A673 (cell line): ENCODE data around the gene SRGAP1.

ENCODE experiments used
- EZH2 ChIP-seq: fragments of 200-600 bp; sonication (generic); IDR thresholded peaks from 2 replicates; pipeline ENCODE4 v1.6.1; 2017; ENCODE audit warnings: borderline replicate concordance, low read depth, mild to moderate bottlenecking, mixed read lengths, antibody characterized with exemption, low read length; ENCODE audit not compliant: poor library complexity, severe bottlenecking
- TF ChIP-seq, protein P1 (sequence below): fragments of 300-800, 200-600 bp; sonication (generic); conservative IDR thresholded peaks from 2 replicates; pipeline ENCODE4 v1.5.1; 2017; ENCODE audit warnings: low read depth, mild to moderate bottlenecking, antibody characterized with exemption, low read length, moderate library complexity, mixed read lengths

DNA sequence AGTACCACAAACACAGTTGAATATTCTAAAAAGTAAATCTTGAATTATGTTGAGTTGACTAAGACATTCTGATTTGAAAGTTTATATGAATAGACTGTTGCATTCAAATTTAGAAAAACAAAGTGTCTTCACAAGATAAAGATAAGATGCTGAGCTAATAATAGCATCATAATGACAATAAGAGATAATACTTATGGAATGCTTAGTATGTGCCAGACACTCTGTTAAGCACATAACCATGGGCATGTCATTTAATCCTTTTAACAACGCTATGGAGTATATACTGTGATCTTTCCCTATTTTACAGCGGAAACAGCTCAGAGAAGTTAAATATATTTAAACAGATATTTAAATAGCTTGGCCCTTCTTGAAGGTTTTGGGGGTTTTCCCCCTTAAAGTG lies 163.4 kb downstream of the SRGAP1 start:
- TF ChIP-seq, protein P1, sequence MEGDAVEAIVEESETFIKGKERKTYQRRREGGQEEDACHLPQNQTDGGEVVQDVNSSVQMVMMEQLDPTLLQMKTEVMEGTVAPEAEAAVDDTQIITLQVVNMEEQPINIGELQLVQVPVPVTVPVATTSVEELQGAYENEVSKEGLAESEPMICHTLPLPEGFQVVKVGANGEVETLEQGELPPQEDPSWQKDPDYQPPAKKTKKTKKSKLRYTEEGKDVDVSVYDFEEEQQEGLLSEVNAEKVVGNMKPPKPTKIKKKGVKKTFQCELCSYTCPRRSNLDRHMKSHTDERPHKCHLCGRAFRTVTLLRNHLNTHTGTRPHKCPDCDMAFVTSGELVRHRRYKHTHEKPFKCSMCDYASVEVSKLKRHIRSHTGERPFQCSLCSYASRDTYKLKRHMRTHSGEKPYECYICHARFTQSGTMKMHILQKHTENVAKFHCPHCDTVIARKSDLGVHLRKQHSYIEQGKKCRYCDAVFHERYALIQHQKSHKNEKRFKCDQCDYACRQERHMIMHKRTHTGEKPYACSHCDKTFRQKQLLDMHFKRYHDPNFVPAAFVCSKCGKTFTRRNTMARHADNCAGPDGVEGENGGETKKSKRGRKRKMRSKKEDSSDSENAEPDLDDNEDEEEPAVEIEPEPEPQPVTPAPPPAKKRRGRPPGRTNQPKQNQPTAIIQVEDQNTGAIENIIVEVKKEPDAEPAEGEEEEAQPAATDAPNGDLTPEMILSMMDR = no peak
- no peak for TF ChIP-seq EZH2
